HCT116 (cell line): ENCODE measurements around the gene GATAD2B. TPM values are rescaled to one million over a fixed set of nuclear protein-coding genes. Genes with fewer than 3 reads are reported as not detected.

Experiments used
- ATAC-seq: fragments of 200-7000 bp; cut with Tn5 transposase; 2 replicates; pipeline ENCODE4 v1.9.1; 2020; ENCODE audit warnings: mild to moderate bottlenecking, moderate library complexity
- BruUV-seq: library from RNA; stranded (reverse); fragments of 400-500 nt; replicated peaks from 2 replicates; lab custom pipeline; 2021; lab: Mats Ljungman, UMichigan
- CTCF ChIA-PET: fragments of 300-600 bp; sonication (Branson Sonifier 250); formaldehyde crosslinking; loops from one replicate; lab custom pipeline; 2021; ENCODE audit warnings: antibody characterized with exemption; lab: Charles Lee
- POLR2A ChIA-PET: fragments of 300-600, 350-600 bp; sonication (Branson Sonifier 250); formaldehyde crosslinking; loops from one replicate; lab custom pipeline; 2021; ENCODE audit warnings: antibody characterized with exemption; lab: Charles Lee
- RAD21 ChIA-PET, 2 experiments: fragments of 300-600 bp; sonication (Branson Sonifier 250); formaldehyde crosslinking; loops; one replicate each; lab custom pipeline; 2023; ENCODE audit warnings: low total read pairs in 2 of 2; ENCODE audit not compliant: uncharacterized antibody in 2 of 2, unreplicated experiment in 2 of 2, low non-redundant PET in 1 of 2; lab: Charles Lee
- DNase-seq: peaks from one replicate; pipeline ENCODE4 v3.0.0-alpha.2; 2010; ENCODE audit warnings: low read depth, low spot score
- H2AFZ ChIP-seq: fragments of 200-600 bp; shearing (Covaris generic), sonication (generic); 2 replicates; pipeline ENCODE4 v1.6.1; 2017; ENCODE audit warnings: low read depth, mixed run types, mixed read lengths, antibody characterized with exemption, low read length; ENCODE audit not compliant: poor library complexity, severe bottlenecking
- H3K27ac ChIP-seq: 2 replicates; pipeline ENCODE4 v1.5.1; 2012; ENCODE audit warnings: low read depth, low read length
- H3K27me3 ChIP-seq: fragments of 200-600 bp; sonication (generic); 2 replicates; pipeline ENCODE4 v1.6.1; 2016; ENCODE audit warnings: mixed run types, low read length, mixed read lengths; ENCODE audit not compliant: insufficient read depth
- H3K36me3 ChIP-seq, 2 experiments: fragments of 200-500 bp in 1 of 2; fragments of 200-600 bp in 1 of 2; sonication (Bioruptor generic) in 1 of 2; sonication (generic) in 1 of 2; 2 replicates each; pipeline versions ENCODE4 v1.5.1 to v1.6.1; 2014 to 2016; ENCODE audit warnings: low read length in 2 of 2, inconsistent platforms in 1 of 2, mixed read lengths in 1 of 2, mixed run types in 1 of 2; ENCODE audit not compliant: insufficient read depth in 2 of 2, control insufficient read depth in 1 of 2
- H3K4me1 ChIP-seq, 2 experiments: fragments of 200-600 bp in 1 of 2; sonication (generic) in 1 of 2; 2 replicates each; pipeline versions ENCODE4 v1.5.1 to v1.6.1; 2012 to 2017; ENCODE audit warnings: low read length in 2 of 2, inconsistent platforms in 1 of 2, mild to moderate bottlenecking in 1 of 2, mixed read lengths in 1 of 2, mixed run types in 1 of 2, moderate library complexity in 1 of 2; ENCODE audit not compliant: insufficient read depth in 2 of 2, control insufficient read depth in 1 of 2
- H3K4me2 ChIP-seq: fragments of 200-600 bp; sonication (generic); 2 replicates; pipeline ENCODE4 v1.6.1; 2017; ENCODE audit warnings: mixed run types, low read length, mixed read lengths
- H3K4me3 ChIP-seq, 2 experiments: fragments of 200-600 bp in 1 of 2; sonication (generic) in 1 of 2; replicated peaks in 1 of 2; 2 replicates each; pipeline ENCODE4 v1.5.1; 2011 to 2016; ENCODE audit warnings: low read length in 2 of 2, control low read depth in 1 of 2, low read depth in 1 of 2, mild to moderate bottlenecking in 1 of 2, mixed read lengths in 1 of 2, mixed run types in 1 of 2
- H3K79me2 ChIP-seq: fragments of 200-600 bp; sonication (generic); 2 replicates; pipeline ENCODE4 v1.6.1; 2017; ENCODE audit warnings: mild to moderate bottlenecking, mixed run types, low read length, moderate library complexity, mixed read lengths; ENCODE audit not compliant: insufficient read depth
- H3K9ac ChIP-seq: fragments of 200-600 bp; sonication (generic); 2 replicates; pipeline ENCODE4 v1.6.1; 2016; ENCODE audit warnings: low read length, mixed read lengths
- H3K9me2 ChIP-seq: fragments of 200-600 bp; sonication (generic), shearing (Covaris generic); 2 replicates; pipeline ENCODE4 v1.6.1; 2017; ENCODE audit warnings: mixed run types, mild to moderate bottlenecking, moderate library complexity; ENCODE audit not compliant: insufficient read depth
- H3K9me3 ChIP-seq, 2 experiments: fragments of 200-500 bp in 1 of 2; fragments of 200-600 bp in 1 of 2; sonication (Bioruptor generic) in 1 of 2; sonication (generic) in 1 of 2; 2 replicates each; pipeline ENCODE4 v1.6.1; 2014 to 2017; ENCODE audit warnings: low read length in 2 of 2, mixed read lengths in 2 of 2, inconsistent platforms in 1 of 2, low read depth in 1 of 2, mild to moderate bottlenecking in 1 of 2, mixed run types in 1 of 2, moderate library complexity in 1 of 2; ENCODE audit not compliant: control insufficient read depth in 1 of 2, insufficient read depth in 1 of 2
- H4K20me1 ChIP-seq: fragments of 200-600 bp; sonication (generic), shearing (Covaris generic); 2 replicates; pipeline ENCODE4 v1.6.1; 2017; ENCODE audit warnings: mixed run types, mild to moderate bottlenecking, moderate library complexity; ENCODE audit not compliant: insufficient read depth
- ATF3 ChIP-seq: IDR thresholded peaks from 2 replicates; pipeline ENCODE4 v1.6.1; 2012
- CBX3 ChIP-seq: IDR thresholded peaks from 2 replicates; pipeline ENCODE4 v1.6.1; 2012; ENCODE audit warnings: low read depth
- EGR1 ChIP-seq: IDR thresholded peaks from 2 replicates; pipeline ENCODE4 v1.6.1; 2012; ENCODE audit warnings: low read depth
- EZH2phosphoT487 ChIP-seq: fragments of 200-600 bp; IDR thresholded peaks from 2 replicates; pipeline ENCODE4 v1.6.1; 2018; ENCODE audit warnings: antibody characterized with exemption, borderline replicate concordance
- JUND ChIP-seq: IDR thresholded peaks from 2 replicates; pipeline ENCODE4 v1.6.1; 2012
- POLR2A ChIP-seq: IDR thresholded peaks from 2 replicates; pipeline ENCODE4 v1.7.0; 2011; ENCODE audit warnings: borderline replicate concordance; ENCODE audit not compliant: insufficient read depth, insufficient read length; ENCODE audit errors: extremely low read depth
- POLR2AphosphoS5 ChIP-seq: IDR thresholded peaks from 2 replicates; pipeline ENCODE4 v1.6.1; 2011; ENCODE audit warnings: mild to moderate bottlenecking, low read depth, low read length, moderate library complexity
- RAD21 ChIP-seq: IDR thresholded peaks from 2 replicates; pipeline ENCODE4 v1.6.1; 2012; ENCODE audit warnings: low read depth, mild to moderate bottlenecking
- SP1 ChIP-seq: IDR thresholded peaks from 2 replicates; pipeline ENCODE4 v1.6.1; 2012; ENCODE audit warnings: low read depth
- SRF ChIP-seq: IDR thresholded peaks from 2 replicates; pipeline ENCODE4 v1.6.1; 2012; ENCODE audit warnings: low read depth
- TCF7L2 ChIP-seq: IDR thresholded peaks from 2 replicates; pipeline ENCODE4 v1.7.0; 2011; ENCODE audit warnings: borderline replicate concordance, inconsistent platforms; ENCODE audit not compliant: insufficient read depth, insufficient read length; ENCODE audit errors: extremely low read depth
- intact Hi-C: fragments of 100-400 bp; cut with micrococcal nuclease; formaldehyde crosslinking; loops from 2 replicates; pipeline ENCODE4 v1.10.0; 2022
- total RNA-seq: library from RNA; stranded (reverse); gene quantifications from one replicate; pipeline ENCODE4 v1.2.1, GENCODE V29; 2021; ENCODE audit not compliant: unreplicated experiment

GATAD2B gene
- total RNA-seq, 1 experiment from 2014 or later: 50.2 TPM

- Histone ChIP-seq H3K4me3 (no peak overlapping the region), H3K4me1 (peaks cover 5 to 12% of the 10 kb centered on the region in 2 experiments; a peak in 3 of 4 replicates), H3K27me3 (no peaks in the 10 kb centered on the region), H3K79me2 (no peaks in the 10 kb centered on the region), H3K4me2 (peak overlapping the region; percentile 54), H3K9me2 (no peaks in the 10 kb centered on the region), H3K9me3 (no peaks in the 10 kb centered on the region), H3K36me3 (peaks cover 0 to 12% of the 10 kb centered on the region in 2 experiments; a peak in 2 of 4 replicates), H4K20me1 (no peaks in the 10 kb centered on the region), H3K9ac (peak overlapping the region; percentile 37), H2AFZ (no peak overlapping the region), H3K27ac (peak overlapping the region; percentile 16; the same call in 1 of the 2 replicates)
- ChIA-PET RAD21 (no interaction called here), POLR2A (interaction anchor here (2.6 kb wide), 1 partner anchor 162 kb away, joined by 6 read pairs; no protein-coding TSS in a partner anchor), CTCF (no interaction called here)
- TF ChIP-seq POLR2AphosphoS5 (peak; percentile 48), SP1 (0 out of 2 replicates have a peak, but pooled peaks have one; percentile 14), EGR1 (no peak), SRF (no peak)
- no TSS peak for BruUV-seq
- DNase-seq (peak; percentile 78), ATAC-seq (peak; percentile 91)
- intact Hi-C loops: no loop called here
These were observed 117.6 kb downstream of the GATAD2B start for GRCh38 chr1:153805042-153805745.

- ChIA-PET RAD21 (no interaction called here), CTCF (no interaction called here), POLR2A (interaction anchor here (1.1 to 2.6 kb wide), 2 partner anchors 163 to 186 kb away, joined by 3 to 6 read pairs; no protein-coding TSS in a partner anchor)
- no peak for ATAC-seq
- DNase-seq: no peak
- H3K4me2 ChIP-seq: no peak overlapping the region
- no peaks in the 10 kb centered on the region for H4K20me1 ChIP-seq
- no TSS peak for BruUV-seq
- TF ChIP-seq EGR1 (no peak), TCF7L2 (no peak), ATF3 (no peak), CBX3 (no peak), RAD21 (no peak), EZH2phosphoT487 (no peak), POLR2A (no peak), JUND (no peak)
- intact Hi-C loops: no loop called here
- H3K27me3 ChIP-seq: no peaks in the 10 kb centered on the region
- H2AFZ ChIP-seq: no peak overlapping the region
- no peaks in the 10 kb centered on the region for H3K9me3 ChIP-seq
- no peaks in the 10 kb centered on the region for H3K79me2 ChIP-seq
- H3K27ac ChIP-seq: no peak overlapping the region
- H3K36me3 ChIP-seq: peaks cover 0 to 7% of the 10 kb centered on the region in 2 experiments; a peak in 2 of 4 replicates
- peaks cover 5 to 12% of the 10 kb centered on the region in 2 experiments; a peak in 3 of 4 replicates for H3K4me1 ChIP-seq
- H3K9ac ChIP-seq: no peak overlapping the region
- no peaks in the 10 kb centered on the region for H3K9me2 ChIP-seq
- H3K4me3 ChIP-seq: no peak overlapping the region
These were observed 118.7 kb downstream of the GATAD2B start for GRCh38 chr1:153804112-153804511.
